Left renal pelvis (tissue), 4 donors: ENCODE measurements around the gene RELT. TPM values are rescaled to one million over a fixed set of nuclear protein-coding genes. Genes with fewer than 3 reads are reported as not detected.

Source experiments
- DNase-seq, 4 donors: peaks; one replicate each; pipeline ENCODE4 v3.0.0-alpha.2; 2013; ENCODE audit warnings: low read depth in 4 of 4, low spot score in 3 of 4
- polyA plus RNA-seq, 4 donors: library from polyadenylated mRNA; unstranded; fragments of 120-200 nt; gene quantifications; one replicate each; pipeline ENCODE4 v1.2.1, GENCODE V29; 2013; ENCODE audit not compliant: insufficient read length in 4 of 4

Gene RELT
- polyA plus RNA-seq, 4 donors = 2.2 to 4.9 (median 2.8) TPM

DNA sequence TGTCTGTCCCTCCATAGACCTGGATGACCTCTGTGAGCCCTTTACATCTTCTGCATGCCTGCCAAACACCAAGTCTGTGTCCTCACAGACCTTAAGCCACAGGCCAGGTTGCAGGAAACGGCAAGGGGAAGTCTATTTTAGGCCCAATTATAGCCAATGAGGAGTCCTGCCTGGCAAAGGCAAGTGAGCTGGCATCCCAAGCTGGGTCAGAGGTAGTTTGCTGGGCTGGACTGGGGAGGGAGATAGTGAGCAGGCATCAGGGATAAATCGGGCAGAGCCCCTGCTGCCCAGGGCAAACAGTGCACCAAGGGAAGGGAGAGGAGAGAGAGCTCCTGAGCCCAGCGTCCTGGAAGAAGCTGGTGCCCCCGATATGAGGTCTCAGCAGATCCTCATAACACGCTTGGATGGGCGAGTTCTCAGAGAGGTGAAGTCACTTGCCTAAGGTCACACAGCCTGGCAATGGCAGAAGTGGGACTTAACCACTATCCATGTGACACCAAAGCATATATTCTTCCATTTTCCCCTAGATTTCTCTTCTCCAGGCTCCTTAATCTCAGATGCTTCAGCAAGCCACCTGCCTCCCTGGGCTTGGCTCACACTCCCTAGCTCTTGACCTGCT is 3.7 kb upstream of the RELT start:
- DNase-seq = no peak

- DNase-seq = no peak
These were observed 2.0 kb upstream of the RELT start for GRCh38 chr11:73374151-73374550.

GRCh38 chr11:73375830-73376159 is 404 bp upstream of the RELT start:
- no peak for DNase-seq

- no peak for DNase-seq
These were observed 817 bp downstream of the RELT start for GRCh38 chr11:73376803-73377629.

GRCh38 chr11:73379189-73379880 is 3.1 kb downstream of the RELT start:
- no peak for DNase-seq

- DNase-seq = no peak
These were observed 4.1 kb downstream of the RELT start for GRCh38 chr11:73380331-73380730.

GRCh38 chr11:73380897-73381410 is 4.8 kb downstream of the RELT start:
- DNase-seq = no peak

DNA sequence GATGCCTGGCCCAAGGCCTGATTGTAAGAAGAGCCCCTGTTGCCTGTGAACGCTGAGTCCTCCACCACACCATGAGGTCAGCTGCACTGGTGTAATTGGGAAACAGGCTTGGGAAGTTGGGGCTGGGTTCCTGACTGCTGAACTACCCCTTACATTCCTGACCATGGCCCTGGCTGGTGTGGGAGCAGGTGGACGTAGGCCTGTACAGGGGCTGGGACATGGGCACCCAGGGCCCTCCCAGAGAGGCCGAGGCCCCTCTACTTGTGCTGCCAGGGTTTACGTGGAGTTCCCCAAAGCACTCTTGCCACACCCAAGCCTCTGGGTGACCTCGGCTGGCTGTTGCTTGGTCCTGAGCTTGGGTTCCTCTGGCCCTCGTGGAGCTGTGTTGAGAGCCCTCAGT is 5.4 kb downstream of the RELT start:
- no peak for DNase-seq

GRCh38 chr11:73382183-73382582 is 6.0 kb downstream of the RELT start:
- DNase-seq = no peak

DNA sequence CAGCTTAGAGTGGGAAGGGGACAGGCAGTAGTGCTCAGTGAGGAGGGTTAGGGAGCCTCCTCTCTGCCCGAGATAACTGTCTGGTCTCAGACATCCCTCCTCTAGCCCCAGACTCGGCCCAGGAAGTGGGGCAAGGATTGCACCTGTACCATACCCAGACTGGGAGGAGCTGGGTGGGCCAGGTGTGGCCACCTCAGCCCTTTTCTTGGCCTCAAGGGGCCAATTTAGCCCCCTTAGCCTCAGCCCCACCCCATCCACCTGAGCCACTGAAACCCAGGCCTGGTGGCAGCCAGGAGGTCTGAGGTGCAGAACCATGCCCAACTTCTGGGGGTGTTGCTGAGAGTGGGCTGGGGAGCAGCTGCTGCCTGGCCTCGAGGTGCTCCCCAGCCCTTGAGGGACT is 6.5 kb downstream of the RELT start:
- no peak for DNase-seq

DNA sequence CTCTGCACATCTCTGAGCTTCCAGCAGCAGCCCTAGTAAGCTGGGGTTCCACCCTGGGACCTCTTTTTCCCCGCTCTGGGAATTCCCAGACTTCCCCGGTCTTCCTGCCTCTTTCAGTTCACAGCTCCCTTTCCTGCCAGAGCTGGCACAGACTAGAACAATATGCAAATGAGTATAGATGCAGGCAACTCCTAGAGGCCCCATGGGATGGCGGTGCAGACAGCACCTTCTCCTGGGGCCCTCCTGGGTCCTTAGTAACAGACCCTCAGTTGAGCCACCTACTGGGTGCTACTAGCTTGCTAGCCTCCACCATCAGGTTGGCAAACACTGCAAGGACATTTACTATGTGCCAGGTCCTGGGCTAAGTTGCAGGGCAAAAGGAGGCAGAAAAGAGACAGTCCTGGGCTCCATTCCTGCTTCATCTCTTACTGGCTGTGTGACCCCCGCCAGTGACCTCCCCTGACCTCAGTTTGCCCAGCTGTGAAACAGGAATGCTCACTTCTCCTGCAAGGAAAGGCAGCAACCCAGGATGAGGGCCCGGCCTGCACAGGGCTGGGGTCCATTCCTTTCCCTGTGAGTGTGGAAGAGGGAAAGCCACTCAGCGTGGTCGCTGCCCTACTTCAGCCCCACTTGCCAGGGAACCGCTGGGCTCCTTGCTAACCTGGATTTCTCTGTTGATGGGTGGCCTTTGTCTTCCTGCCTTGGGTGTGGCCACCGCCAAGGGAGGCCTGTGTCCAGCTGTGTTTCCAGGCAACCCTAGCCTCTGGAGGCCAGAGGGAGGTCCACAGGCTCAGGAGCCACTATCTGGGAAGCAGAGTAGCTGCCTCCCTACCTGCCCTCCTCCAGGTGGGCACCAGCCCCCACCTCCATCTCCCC is 7.3 kb downstream of the RELT start:
- no peak for DNase-seq

DNA sequence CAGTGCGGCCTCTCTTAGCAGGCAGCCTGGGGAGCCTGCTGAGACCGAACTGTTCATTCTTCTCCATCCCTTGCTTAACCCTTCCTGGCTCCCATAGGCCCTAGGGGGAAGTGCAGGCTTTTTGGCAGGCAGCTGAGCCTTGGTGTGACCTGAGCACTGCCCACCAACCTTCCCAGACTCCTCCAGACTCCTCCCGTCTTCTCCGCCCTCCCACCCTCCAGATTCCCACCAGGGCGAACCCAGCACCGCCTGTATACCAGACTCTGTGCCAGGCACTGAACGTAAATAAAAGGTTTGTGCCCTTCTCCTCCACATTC is 7.9 kb downstream of the RELT start:
- no peak for DNase-seq

DNA sequence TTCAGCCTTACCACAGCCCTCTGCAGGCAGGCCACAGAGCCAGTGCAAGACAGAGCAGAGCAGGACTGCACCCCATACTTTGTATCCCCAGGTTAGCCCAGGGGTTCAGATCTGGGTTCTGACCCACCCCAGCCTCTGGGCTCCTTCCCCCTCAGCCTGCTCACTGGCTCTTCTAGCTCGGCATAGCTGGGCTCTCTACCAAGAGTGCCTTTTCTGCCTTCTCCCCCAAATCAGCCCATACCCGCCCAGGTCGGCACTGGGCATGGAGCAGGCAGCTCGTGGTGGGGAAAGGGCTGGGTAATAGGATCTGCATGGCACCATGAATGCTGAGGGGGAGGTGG is 8.3 kb downstream of the RELT start:
- DNase-seq = no peak

DNA sequence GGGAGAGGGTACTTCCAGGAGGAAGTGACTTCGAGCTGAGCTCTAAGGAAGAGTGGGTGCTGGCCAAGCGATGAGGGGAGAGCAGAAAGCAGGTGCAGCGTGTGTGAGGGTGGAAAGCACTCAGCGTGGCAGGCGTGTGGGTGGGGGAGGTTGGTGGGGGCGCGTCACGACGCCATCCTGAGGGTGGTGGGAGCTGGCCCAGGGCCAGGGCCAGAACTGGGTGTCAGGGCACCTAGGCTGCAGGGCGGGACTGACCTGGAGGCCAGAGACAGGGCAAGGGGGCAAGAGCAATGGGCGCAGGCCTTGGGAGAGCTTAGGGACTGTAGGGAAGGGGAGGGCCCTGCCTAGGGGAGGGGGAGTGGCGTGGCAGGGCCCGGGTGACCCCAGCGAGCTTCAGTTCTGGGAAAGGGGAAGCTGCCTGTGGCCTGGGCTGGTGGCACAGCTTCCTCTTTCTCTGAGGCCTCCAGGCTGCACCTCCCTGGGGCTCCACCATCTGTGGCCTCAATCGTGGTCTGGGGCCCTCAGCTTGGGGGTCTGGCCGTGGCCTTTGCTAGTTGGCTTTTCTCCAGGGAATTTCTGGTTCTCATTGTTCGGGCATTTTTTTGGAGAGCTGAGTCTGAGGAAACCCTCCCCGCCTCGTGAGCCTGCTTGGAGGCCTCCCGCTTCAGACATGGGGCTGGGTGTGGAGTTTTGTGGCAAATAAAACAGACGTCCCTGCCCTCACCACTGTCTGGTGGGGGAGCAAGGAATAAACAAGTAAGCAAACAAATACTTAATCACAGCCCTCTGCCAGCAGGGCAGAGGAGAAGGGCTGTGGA is 8.9 kb downstream of the RELT start:
- DNase-seq = no peak

DNA sequence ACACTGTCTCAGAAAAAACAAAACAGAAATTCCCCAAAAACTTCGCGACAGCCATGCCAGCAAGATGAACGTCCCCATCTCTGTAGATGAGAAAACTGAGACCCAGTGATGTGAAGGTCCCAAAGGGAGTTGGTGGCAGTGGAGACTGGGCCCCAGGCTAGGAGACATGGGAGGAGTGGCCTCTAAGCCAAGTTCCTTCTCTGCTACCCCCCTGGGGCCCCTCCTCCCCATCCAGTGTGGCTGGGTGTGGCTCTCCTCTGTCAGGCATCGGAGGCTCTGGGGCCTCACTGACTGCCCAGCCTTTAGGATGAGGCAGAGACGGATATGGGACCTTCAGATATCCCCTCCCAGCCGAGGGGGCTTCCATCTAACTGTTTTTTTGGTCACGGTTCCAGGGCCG is 9.8 kb downstream of the RELT start:
- no peak for DNase-seq

GRCh38 chr11:73386546-73386945 is 10.3 kb downstream of the RELT start:
- no peak for DNase-seq

- no peak for DNase-seq
These were observed 11.5 kb downstream of the RELT start for GRCh38 chr11:73387594-73388264.

GRCh38 chr11:73388265-73389133 is 12.3 kb downstream of the RELT start:
- DNase-seq = no peak

DNA sequence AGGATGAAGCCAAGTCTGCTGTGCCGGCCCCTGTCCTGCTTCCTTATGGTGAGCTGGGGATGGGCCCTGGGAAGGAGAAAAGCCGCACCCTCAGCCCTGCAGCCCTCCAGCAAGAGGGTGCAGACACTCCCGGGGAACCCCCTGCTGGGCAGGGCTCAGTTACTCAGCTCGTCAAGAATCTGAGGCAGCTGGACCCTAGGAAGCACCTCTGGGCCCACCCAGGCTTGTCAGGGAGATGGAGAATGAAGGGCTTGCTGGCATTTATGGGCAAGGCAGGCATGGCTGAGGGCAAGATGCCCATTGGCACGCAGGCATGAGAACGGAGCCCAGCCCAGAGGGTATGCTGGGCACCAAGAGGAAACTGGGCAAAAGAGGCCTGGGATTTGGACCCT is 12.9 kb downstream of the RELT start:
- DNase-seq = no peak
